T-helper 2 cell treated with Interferon-gamma antibody and Interleukin-4, amounts not matched to agents 5 μg/mL and 100 μg/mL, for 36 hours (primary cell): ENCODE results near the gene BCL7A.
"Not testable (repeated sequence)": the region's sequence is repeated elsewhere in the genome, so short reads cannot be mapped to it uniquely, and the experiment has no call there.

ENCODE experiments used
- DNase-seq: peaks from one replicate; pipeline ENCODE4 v3.0.0; 2021; ENCODE audit warnings: low spot score
- H3K27ac Mint-ChIP-seq: one replicate; pipeline ENCODE4 v1.8.0; 2021; ENCODE audit warnings: mild to moderate bottlenecking, mixed read lengths
- H3K27me3 Mint-ChIP-seq: one replicate; pipeline ENCODE4 v1.8.0; 2021; ENCODE audit warnings: low read depth, mixed read lengths
- H3K36me3 Mint-ChIP-seq: one replicate; pipeline ENCODE4 v1.8.0; 2021; ENCODE audit warnings: low read depth, mixed read lengths
- H3K4me1 Mint-ChIP-seq: one replicate; pipeline ENCODE4 v1.8.0; 2021; ENCODE audit warnings: low read depth, mixed read lengths
- H3K4me3 Mint-ChIP-seq: one replicate; pipeline ENCODE4 v1.8.0; 2022; ENCODE audit warnings: mild to moderate bottlenecking, moderate library complexity, mixed read lengths
- H3K9me3 Mint-ChIP-seq: one replicate; pipeline ENCODE4 v1.8.0; 2021; ENCODE audit warnings: mixed read lengths

BCL7A gene

DNA sequence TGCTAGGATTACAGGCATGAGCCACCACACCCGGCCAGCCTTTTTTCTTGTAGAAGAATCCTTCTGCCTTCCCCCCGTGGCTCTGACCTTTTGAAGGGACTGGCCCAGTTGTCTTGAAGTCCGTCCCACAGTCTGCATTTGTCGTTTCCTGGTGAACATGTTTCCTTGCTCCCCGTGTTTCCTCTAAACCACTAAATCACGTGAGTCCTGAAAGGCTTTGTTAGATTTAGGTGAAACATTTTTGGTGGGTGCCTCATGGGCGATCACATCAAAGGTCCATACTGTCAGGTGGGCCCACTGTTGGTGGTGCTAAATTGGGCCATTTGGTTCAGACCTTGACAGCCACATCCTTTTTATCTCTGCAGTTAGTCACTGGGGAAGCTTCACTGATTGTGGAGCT is 83.2 kb downstream of the BCL7A start:
- Mint-ChIP-seq H3K36me3 (peaks cover 10% of the 10 kb centered on the region), H3K4me1 (peaks cover 38% of the 10 kb centered on the region), H3K27ac (no peak overlapping the region), H3K9me3 (no peaks in the 10 kb centered on the region), H3K4me3 (peak overlapping the region; percentile 40), H3K27me3 (no peaks in the 10 kb centered on the region)
- DNase-seq = peak; percentile 17

DNA sequence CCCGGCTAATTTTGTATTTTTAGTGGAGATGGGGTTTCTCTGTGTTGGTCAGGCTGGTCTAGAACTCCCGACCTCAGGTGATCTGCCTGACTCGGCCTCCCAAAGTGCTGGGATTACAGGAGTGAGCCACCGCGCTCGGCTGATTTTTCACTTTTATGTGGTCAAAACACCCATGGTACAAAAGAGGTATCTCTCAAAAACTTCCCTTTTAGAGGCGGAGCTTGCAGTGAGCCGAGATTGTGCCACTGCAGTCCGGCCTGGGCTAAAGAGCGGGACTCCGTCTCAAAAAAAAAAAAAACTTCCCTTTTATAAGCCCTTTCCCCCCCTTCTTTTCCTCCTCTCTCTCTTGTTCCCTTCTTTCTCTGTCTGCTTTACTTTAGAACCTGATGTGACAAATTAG is 83.8 kb downstream of the BCL7A start:
- H3K27ac Mint-ChIP-seq, DNase-seq, H3K36me3 Mint-ChIP-seq, H3K27me3 Mint-ChIP-seq, H3K9me3 Mint-ChIP-seq: not testable (repeated sequence)
- Mint-ChIP-seq H3K4me3 (peak overlapping the region; percentile 1), H3K4me1 (peaks cover 35% of the 10 kb centered on the region)

DNA sequence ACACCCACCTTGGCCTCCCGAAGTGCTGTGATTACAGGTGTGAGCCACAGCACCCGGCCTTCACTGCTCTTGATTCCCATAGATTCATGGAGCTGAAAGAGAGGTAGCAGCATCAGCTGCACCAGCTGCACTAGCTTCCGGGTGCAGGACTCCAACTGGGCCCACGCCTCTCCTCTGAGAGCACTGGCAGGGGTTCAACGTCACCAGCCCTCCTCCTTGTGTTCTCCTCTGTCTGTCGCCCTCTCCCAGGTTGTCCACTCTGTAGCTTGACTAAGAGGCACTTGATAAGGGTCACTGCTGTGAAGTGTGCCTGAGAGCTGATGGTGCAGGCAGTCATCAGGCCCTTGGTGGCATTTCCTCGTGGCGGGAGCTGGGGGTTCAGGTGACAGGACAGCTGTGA is 85.2 kb downstream of the BCL7A start:
- Mint-ChIP-seq H3K4me3 (no peak overlapping the region), H3K9me3 (no peaks in the 10 kb centered on the region), H3K36me3 (peaks cover 8% of the 10 kb centered on the region), H3K27me3 (no peaks in the 10 kb centered on the region), H3K4me1 (peaks cover 27% of the 10 kb centered on the region), H3K27ac (no peak overlapping the region)
- DNase-seq = no peak

- H3K27me3 Mint-ChIP-seq = no peaks in the 10 kb centered on the region
- H3K9me3 Mint-ChIP-seq = no peaks in the 10 kb centered on the region
- H3K4me1 Mint-ChIP-seq = peaks cover 31% of the 10 kb centered on the region
- no peak overlapping the region for H3K4me3 Mint-ChIP-seq
- no peak for DNase-seq
- H3K27ac Mint-ChIP-seq = no peak overlapping the region
- H3K36me3 Mint-ChIP-seq = peaks cover 7% of the 10 kb centered on the region
Observed at GRCh38 chr12:122107261-122107660, 85.6 kb downstream of the BCL7A start.

- no peak overlapping the region for H3K4me3 Mint-ChIP-seq
- no peak for DNase-seq
- peaks cover 18% of the 10 kb centered on the region for H3K4me1 Mint-ChIP-seq
- H3K9me3 Mint-ChIP-seq = no peaks in the 10 kb centered on the region
- H3K27me3 Mint-ChIP-seq = no peaks in the 10 kb centered on the region
- peaks cover 1% of the 10 kb centered on the region for H3K36me3 Mint-ChIP-seq
- no peak overlapping the region for H3K27ac Mint-ChIP-seq
Observed at GRCh38 chr12:122111089-122111641, 89.5 kb downstream of the BCL7A start.
